OCI-M1 (cell line): Measurements from ENCODE around the gene CLEC11A.
"Not testable (repeated sequence)": the region's sequence is repeated elsewhere in the genome, so short reads cannot be mapped to it uniquely, and the experiment has no call there.

ENCODE experiments used
- DNase-seq: peaks from one replicate; lab custom pipeline; 2025; lab: John Stamatoyannopoulos, UW

Gene CLEC11A

GRCh38 chr19:50759076-50759475 lies 35.9 kb downstream of the CLEC11A start:
- DNase-seq, result not testable (repeated sequence)

- DNase-seq, result peak; percentile 78
Measured at GRCh38 chr19:50759886-50760285, 36.7 kb downstream of the CLEC11A start.

GRCh38 chr19:50761501-50761900 lies 38.3 kb downstream of the CLEC11A start:
- DNase-seq, result not testable (repeated sequence)

GRCh38 chr19:50763521-50763920 lies 40.4 kb downstream of the CLEC11A start:
- not testable (repeated sequence) for DNase-seq

- DNase-seq, result no peak
Measured at GRCh38 chr19:50764409-50764808, 41.2 kb downstream of the CLEC11A start.

GRCh38 chr19:50766746-50767145 lies 43.6 kb downstream of the CLEC11A start:
- DNase-seq, result not testable (repeated sequence)

GRCh38 chr19:50767263-50767662 lies 44.1 kb downstream of the CLEC11A start:
- not testable (repeated sequence) for DNase-seq

GRCh38 chr19:50768277-50768676 lies 45.1 kb downstream of the CLEC11A start:
- DNase-seq, result peak; percentile 85

- DNase-seq, result not testable (repeated sequence)
Measured at GRCh38 chr19:50770164-50770563, 47.0 kb downstream of the CLEC11A start, which contains the start of gene GPR32. TSS of gene GPR32 (plus strand) at chr19:50770464. CDS start at chr19:50770601, 137 bp downstream.

- DNase-seq, result no peak
Measured at GRCh38 chr19:50770888-50771287, 47.7 kb downstream of the CLEC11A start.

GRCh38 chr19:50772476-50772875 lies 49.3 kb downstream of the CLEC11A start:
- DNase-seq, result peak; percentile 61

GRCh38 chr19:50772912-50773311 lies 49.7 kb downstream of the CLEC11A start:
- DNase-seq, result not testable (repeated sequence)

- DNase-seq, result not testable (repeated sequence)
Measured at GRCh38 chr19:50773454-50773853, 50.3 kb downstream of the CLEC11A start.
